ENCODE measurements around the gene PSAP.

PSAP gene

DNA sequence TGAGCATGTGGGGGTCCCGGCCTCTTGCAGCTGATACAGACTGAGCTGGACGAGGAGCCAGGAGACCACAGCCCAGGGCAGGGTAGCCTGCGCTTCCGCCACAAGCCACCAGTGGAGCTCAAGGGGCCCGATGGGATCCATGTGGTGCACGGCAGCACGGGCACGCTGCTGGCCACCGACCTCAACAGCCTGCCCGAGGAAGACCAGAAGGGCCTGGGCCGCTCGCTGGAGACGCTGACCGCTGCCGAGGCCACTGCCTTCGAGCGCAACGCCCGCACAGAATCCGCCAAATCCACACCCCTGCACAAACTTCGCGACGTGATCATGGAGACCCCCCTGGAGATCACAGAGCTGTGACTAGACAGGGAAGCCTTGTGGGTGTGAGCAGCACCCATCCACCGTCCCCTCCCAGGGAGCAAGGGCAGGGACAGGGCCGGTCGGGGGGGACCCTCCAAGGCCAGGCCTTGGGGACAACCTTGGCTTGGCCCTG is 36.1 kb downstream of the PSAP start:
- no peak overlapping the region for H3K4me3 ChIP-seq (ENCODE audit: control insufficient read depth, low read depth, low read length)
- no peak for DNase-seq (ENCODE audit: low read depth)
- TF ChIP-seq, protein P1, sequence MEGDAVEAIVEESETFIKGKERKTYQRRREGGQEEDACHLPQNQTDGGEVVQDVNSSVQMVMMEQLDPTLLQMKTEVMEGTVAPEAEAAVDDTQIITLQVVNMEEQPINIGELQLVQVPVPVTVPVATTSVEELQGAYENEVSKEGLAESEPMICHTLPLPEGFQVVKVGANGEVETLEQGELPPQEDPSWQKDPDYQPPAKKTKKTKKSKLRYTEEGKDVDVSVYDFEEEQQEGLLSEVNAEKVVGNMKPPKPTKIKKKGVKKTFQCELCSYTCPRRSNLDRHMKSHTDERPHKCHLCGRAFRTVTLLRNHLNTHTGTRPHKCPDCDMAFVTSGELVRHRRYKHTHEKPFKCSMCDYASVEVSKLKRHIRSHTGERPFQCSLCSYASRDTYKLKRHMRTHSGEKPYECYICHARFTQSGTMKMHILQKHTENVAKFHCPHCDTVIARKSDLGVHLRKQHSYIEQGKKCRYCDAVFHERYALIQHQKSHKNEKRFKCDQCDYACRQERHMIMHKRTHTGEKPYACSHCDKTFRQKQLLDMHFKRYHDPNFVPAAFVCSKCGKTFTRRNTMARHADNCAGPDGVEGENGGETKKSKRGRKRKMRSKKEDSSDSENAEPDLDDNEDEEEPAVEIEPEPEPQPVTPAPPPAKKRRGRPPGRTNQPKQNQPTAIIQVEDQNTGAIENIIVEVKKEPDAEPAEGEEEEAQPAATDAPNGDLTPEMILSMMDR (IDR thresholded peaks at IDR 0.05; ENCODE audit: control insufficient read depth, insufficient read depth, low read depth, low read length, missing control alignments): no peak

DNA sequence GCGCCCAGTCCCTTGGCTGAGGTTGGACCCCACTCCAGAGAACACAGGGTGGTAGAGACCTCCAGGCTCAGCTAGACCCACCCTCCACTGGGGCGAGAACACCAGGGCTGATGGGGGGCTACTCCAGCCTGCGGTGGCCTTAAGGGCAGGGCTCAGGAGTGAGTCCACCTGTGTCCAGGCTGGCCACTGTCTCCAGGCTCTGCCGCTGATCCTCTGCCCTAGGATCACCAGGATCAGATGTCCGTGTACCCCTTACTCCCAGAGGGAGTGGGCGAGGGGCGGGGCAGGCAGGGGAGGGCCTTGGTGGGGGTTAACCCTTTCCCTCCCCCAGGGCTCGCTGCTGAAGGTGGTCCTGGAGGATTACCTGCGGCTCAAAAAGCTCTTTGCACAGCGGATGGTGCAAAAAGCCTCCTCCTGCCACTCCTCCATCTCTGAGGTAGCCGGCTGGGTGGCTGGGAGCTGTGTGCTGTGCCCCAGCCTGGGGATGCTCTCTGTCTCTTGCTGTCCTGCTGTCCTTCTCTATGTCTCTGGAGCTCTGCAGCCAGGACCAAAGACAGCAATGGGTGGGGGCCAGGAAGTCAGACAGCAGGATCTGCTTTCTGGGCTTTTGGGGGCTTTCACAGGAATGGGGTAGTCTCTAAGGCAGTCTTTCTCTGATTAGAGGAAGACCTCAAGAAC is 38.0 kb downstream of the PSAP start:
- TF ChIP-seq, protein P1 (IDR thresholded peaks at IDR 0.05; ENCODE audit: control insufficient read depth, insufficient read depth, low read depth, low read length, missing control alignments): no peak
- DNase-seq (ENCODE audit: low read depth): no peak

DNA sequence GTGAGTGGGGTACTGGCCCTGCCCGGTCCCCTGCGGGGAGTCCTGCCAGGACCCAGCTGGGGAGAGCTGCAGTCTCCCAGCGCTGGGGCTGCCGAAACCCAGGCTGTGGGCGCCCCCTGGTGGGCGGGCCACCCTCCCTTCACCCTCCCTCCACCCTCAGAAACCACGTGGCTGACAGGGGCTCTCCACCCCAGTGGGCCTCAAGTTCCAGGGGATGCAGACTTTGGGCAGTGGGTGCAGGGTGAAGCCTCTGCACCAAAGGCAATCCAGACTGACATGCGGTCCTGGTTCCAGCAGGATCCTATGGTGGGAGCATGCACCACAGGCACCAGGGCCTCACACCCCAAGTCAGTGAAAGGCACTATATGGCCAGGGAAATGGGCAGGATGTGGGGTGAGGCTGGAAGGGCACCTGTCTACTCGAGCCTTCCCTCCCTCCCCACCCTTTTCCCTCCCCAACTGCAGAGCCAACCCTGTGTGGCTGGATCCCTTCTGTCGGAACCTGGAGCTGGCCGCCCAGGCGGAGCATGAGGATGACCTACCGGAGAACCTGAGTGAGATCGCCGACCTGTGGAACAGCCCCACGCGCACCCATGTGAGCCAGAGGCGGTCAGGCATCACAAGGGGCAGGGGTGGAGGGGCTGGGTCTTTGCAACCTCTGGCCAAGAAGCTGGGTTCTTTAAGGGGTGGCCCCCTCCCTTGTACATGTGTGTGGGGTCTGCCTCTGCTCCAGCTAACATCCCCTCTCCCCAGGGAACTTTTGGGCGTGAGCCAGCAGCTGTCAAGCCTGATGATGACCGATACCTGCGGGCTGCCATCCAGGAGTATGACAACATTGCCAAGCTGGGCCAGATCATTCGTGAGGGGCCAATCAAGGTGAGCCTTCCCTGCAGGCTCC is 38.8 kb downstream of the PSAP start:
- no peak overlapping the region for H3K4me3 ChIP-seq (ENCODE audit: control insufficient read depth, low read depth, low read length)
- DNase-seq (ENCODE audit: low read depth): no peak
- TF ChIP-seq, protein P1 (IDR thresholded peaks at IDR 0.05; ENCODE audit: control insufficient read depth, insufficient read depth, low read depth, low read length, missing control alignments): peak; percentile 92

More for the DNA sequence above, 38.0 kb downstream of the PSAP start:
- H3K4me3 ChIP-seq (ENCODE audit: control insufficient read depth, low read depth, low read length): no peak overlapping the region

DNA sequence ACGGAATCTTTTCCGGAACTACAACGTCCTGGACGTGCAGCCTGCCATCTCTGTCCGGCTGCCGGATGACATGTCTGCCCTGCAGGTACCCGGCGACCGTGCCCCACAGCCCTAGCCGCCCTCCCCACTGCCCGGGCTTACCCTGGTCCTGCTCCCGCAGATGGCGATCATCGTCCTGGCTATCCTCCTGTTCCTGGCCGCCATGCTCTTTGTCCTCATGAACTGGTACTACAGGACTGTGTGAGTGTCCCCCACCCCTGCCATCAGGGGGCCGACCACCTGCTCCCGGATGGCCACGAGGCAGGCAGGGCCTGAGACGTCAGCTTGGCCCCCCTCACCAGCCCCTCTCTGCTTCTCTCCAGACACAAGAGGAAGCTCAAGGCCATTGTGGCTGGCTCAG is 39.7 kb downstream of the PSAP start:
- DNase-seq (ENCODE audit: low read depth): no peak
- H3K4me3 ChIP-seq (ENCODE audit: control insufficient read depth, low read depth, low read length): no peak overlapping the region
- TF ChIP-seq, protein P1 (IDR thresholded peaks at IDR 0.05; ENCODE audit: control insufficient read depth, insufficient read depth, low read depth, low read length, missing control alignments): no peak

DNA sequence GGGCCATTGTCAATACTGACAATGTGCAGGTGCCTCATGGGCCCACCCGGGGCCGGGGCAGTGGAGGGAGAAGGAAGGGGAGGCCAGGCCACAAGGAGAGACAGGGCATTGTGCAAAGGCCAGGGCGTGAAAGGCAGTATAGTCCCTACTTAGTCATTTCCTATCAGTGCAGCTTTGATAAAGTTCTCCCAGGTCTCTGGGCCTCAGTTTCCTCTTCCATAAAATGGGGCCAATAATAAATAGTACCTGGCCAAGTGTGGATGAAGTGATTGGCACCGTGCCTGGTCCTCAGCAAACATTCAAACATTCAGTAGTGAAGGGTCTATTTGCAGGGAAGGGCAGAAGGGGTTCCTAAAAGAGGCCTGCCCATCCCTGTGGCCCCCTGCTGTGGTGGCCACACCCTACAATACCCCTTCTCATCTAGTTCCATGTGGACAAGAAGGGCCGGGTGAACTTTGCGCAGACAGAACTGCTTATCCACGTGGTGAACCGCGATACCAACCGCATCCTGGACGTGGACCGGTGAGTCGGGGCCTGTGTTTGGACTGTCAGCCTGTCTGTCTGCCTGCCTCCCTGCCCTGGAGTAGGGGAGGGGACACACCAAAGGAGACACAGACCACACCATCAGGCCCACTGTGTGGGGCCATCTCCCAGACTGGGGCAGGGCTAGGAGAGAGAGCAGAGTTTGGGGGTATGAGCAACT is 40.9 kb downstream of the PSAP start:
- TF ChIP-seq, protein P1 (IDR thresholded peaks at IDR 0.05; ENCODE audit: control insufficient read depth, insufficient read depth, low read depth, low read length, missing control alignments): no peak
- DNase-seq (ENCODE audit: low read depth): no peak
- no peak overlapping the region for H3K4me3 ChIP-seq (ENCODE audit: control insufficient read depth, low read depth, low read length)

DNA sequence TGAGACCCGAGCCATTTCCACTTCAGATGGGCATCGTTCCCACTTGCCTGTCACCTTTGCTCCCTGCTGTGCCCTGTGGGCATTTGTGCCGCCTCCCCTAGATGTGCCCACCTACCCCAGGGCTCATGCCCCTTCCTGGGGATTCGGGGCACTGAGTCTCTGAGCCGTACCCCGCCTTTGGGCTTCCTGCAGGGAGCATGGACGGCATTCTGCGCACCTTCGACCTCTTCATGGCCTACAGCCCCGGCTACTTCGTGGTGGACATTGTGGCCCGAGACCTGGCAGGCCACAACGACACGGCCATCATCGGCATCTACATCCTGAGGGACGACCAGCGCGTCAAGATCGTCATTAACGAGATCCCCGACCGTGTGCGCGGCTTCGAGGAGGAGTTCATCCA is 41.4 kb downstream of the PSAP start:
- no peak overlapping the region for H3K4me3 ChIP-seq (ENCODE audit: control insufficient read depth, low read depth, low read length)
- TF ChIP-seq, protein P1 (IDR thresholded peaks at IDR 0.05; ENCODE audit: control insufficient read depth, insufficient read depth, low read depth, low read length, missing control alignments): no peak
- DNase-seq (ENCODE audit: low read depth): no peak
